Hematopoietic multipotent progenitor cell treated with erythropoietin and hydrocortisone succinate and interleukin-3 and kit ligand, for 4 days (in vitro differentiated cells): ENCODE data around the gene PDLIM1.
A peak's percentile ranks its signal among the peaks of the same experiment; 100 is the strongest.
"Not testable (repeated sequence)": the region's sequence is repeated elsewhere in the genome, so short reads cannot be mapped to it uniquely, and the experiment has no call there.

ENCODE experiments used
- DNase-seq: peaks from one replicate; pipeline ENCODE4 v3.0.0-alpha.2; 2015

Gene PDLIM1

DNA sequence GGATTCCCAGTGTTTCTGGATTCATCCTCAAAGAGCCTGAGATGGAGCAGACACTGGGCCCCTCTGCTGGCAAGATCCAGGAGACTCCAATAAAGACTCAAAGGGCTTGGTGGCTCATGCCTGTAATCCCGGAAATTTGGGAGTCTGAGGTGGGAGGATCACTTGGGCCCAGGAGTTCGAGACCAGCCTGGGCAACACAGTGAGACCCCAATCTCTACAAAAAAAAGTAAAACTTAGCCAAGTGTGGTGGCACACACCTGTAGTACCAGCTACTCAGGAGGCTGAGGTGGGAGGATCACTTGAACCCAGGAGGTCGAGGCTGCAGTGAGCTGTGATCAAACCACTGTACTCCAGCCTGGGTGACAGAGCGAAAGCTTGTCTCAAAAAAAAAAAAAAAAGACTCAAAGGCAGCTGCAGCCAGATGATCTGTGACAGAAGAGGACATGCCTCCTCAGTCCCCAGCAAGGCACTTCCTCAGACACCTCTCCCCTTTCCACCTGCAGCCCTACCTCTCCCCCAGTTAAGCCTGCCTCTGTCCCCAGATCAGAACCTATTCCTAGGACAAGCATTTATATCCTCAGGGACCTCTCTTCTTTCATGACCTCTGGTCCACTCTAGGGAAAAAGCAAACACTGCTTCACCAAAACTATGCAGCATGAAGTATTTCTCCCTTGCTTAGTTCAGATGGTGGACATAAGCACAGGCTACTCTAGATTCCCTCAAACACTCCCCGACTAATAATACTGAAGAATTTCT is 27.9 kb downstream of the PDLIM1 start:
- no peak for DNase-seq

DNA sequence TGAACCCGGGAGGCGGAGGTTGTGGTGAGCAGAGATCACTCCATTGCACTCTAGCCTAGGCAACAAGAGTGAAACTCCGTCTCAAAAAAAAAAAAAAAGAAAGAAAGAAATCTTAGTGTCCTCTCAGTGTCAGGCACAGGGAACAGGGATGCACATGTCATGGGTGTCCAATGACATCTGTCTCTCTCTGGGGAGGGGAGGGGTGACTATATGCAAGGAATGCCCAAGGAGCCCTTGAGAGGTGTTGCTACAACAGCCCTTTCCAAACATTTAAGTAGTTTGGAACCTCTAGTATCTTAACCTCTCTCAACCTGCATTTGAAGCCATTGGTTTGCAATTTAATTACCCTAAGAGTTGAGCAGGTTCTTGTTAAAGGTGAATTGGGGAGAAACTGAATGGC is 28.9 kb downstream of the PDLIM1 start:
- no peak for DNase-seq

DNA sequence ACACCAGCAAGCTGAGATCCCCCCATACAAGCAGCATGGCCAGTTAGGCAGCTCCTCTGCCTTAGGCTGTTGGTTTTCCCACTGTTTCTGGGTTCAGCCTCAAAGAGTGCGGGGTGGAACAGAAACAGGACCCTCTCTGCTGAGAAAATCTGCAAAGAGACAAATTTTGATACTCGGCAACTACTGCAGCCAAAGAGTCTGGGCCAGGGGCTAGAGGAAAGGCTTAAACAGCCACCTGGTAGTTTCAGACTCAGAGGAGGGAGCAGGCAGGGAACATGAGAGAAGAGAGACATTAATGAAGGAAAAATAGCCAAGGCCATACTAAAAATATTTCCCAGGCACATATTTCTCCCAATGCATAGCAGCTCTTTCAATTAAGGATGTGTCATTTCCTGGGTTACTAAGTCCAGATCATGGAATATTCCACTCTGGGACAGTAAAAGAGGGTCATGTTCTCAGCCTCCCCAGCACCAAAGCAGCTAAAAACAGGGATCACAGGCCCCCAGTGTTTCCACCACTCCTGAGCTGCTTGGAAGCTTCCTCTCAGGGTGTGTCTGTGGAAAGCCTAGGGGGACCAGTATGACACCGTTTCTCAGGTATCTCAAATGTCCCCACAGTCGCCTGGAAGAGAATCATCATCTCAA is 29.8 kb downstream of the PDLIM1 start:
- no peak for DNase-seq

GRCh38 chr10:95260397-95260881 is 30.4 kb downstream of the PDLIM1 start:
- DNase-seq: peak; percentile 30

DNA sequence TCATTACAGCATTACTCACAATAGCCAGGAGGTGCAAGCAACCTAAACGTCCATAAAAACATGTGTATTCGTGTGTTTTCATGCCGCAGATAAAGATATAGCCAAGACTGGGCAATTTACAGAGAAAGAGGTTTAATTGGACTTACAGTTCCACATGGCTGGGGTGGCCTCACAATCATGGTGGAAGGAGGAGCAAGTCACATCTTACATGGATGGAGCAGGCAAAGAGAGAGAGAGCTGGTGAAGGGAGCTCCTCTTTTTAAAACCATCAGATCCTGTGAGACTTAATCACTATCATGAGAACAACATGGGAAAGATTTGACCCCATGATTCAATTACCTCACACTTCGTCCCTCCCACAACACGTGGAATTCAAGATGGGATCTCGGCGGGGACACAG is 33.0 kb downstream of the PDLIM1 start:
- no peak for DNase-seq

DNA sequence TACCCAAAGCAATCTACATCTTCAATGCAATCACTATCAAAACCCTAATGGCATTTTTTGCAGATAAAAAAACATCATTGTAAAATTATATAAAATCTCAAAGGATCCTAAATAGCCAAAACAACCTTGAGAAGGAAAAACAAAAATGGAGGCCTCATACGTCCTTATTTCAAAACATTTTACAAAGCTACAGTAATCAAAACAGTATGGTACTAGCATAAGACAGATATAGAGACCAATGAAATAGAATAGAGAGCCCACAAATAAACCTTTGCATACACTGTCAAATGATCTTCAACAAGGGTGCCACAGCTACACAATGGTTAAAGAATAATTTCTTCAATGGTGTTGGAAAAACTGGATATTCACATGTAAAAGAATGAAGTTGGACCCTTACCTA is 34.5 kb downstream of the PDLIM1 start:
- DNase-seq: no peak

GRCh38 chr10:95254629-95255028 is 36.2 kb downstream of the PDLIM1 start:
- no peak for DNase-seq

DNA sequence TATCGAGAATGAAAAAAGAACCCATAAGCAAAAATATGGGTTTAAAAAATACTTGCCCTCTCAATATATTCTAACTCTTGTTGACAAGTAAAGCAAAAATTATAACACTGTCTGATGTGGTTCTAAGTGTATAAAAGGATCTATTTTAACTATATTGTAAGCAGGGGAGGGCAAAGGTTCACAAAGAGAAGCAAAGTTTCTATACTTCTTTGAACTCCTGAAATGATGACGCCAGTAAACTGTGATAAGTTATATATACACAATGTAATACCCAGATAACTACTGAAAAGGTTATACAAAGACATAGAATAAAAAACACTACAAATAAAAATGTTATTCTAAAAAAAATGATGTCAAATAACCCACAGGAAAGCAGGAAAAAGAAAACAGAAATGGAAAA is 37.1 kb downstream of the PDLIM1 start:
- no peak for DNase-seq

- peak; percentile 47 for DNase-seq
Observed at GRCh38 chr10:95253007-95253406, 37.8 kb downstream of the PDLIM1 start.

GRCh38 chr10:95250856-95251255 is 39.9 kb downstream of the PDLIM1 start:
- DNase-seq: no peak

GRCh38 chr10:95249467-95249866 is 41.3 kb downstream of the PDLIM1 start:
- DNase-seq: no peak

- no peak for DNase-seq
Observed at GRCh38 chr10:95248989-95249388, 41.8 kb downstream of the PDLIM1 start.

GRCh38 chr10:95247881-95248583 is 42.8 kb downstream of the PDLIM1 start:
- DNase-seq: no peak

DNA sequence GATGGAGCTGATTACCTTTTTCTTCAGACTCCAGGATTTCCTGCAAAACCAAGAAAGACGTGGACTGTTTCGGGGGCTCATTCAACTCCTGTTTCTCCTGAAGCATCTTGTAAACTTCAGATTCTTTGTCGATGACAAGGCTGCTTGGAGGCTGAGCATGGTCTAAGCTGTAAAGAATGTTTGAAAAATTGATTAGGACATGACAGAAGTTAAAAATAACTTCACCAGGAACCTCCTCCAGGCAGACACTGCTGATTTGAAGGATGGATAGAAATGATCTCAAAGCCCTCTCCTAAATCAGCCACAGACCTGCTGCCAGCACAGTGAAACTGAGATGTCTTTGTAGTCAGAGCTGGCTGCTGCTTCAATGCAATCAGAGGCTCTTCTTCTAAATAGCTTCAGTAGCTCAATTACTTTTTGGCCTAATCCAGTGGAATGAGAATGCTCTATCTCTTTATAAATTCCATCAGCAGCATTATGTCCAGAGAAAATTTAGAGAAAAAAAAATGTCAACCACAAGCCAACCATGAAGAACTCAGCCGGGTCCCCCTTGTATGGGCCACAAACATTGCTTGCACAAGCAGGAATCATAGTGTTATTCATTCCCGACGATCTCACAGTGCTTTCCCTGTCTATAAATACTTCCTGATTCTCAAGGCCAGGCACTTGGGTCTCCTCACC is 43.5 kb downstream of the PDLIM1 start:
- no peak for DNase-seq

- peak; percentile 91 for DNase-seq
Observed at GRCh38 chr10:95246582-95247051, 44.2 kb downstream of the PDLIM1 start.

DNA sequence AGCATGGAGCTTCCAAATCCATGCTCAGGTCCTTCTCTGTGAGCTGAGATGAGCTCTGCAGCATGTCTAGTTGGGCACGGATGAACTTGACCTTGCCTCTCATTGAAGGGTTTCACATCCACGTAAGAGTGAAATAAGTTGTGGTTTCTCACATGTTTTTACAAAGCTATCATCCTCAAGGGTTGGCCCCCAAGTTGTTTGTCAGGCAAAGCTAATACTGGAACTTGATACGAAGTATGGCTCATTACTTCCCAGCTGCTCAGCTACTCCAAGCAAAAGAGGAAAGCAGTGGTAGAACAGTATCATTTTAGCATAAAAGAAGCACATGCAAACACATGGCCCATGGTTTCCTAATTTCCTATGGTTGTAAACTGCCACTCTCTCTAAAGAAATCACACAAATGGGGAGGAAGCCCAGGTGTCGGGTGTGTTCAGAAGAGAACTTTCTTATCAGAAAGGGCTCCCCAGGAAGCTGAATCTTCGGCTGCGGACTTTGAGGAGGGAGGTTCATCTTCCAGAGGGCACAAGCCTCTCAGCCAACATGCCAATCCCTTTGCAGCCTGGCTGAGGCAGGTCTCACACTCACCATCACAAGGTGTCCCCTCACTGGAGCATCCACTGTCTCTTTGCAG is 45.3 kb downstream of the PDLIM1 start:
- no peak for DNase-seq

DNA sequence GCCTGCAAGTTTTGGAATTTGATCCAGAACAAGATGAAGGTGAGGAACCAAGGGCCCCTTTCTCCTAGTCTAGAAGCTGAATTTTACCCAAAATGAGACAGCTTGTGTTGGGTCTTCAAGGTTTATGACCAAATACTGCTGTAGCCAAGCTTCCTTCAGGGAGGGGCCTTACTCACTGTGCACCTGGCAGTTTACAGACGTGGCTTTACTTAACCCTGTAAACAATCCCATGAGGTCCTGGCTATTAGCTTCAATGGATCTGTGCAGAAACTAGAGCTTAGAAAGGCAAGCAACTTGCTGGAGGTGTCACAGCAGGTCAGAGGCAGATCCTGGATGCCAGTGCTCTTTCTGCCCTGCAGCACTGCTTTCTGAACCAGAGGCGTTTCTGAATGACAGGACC is 46.7 kb downstream of the PDLIM1 start:
- DNase-seq: no peak

- no peak for DNase-seq
Observed at GRCh38 chr10:95243318-95243617, 47.5 kb downstream of the PDLIM1 start.

DNA sequence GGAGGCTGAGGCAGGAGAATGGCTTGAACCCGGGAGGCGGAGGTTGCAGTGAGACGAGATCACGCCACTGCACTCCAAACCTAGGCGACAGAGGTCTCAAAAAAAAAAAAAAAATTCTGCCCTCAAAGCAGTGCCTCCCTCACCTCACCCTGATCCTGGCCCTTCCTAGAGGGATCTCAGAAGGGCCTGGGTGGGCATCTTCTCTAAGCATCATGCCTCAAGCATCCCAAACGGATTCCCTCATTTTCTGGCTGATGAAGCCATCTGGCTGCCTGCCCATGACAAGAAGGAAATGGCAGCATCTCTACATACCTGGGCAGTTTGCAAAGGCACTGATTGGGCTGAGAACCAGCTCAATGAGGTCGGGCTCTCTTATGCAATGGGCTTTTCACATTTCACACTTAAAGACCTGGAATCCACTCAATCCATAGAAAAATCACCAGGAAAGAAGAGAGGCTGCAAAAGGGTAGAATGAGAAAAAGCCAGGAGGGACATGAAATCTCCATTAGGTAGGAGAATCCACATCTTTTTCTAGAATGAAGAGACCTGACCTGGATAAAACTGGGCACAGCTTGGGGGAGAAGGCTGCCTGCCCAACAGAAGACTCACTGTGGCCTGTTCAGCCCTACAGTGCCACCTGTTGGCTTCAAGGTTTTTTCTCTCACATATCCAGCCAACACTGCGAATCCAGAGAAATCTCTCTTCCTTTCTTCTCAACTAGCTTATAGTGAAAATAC is 48.1 kb downstream of the PDLIM1 start:
- peak; percentile 77 for DNase-seq

- peak; percentile 36 for DNase-seq
Observed at GRCh38 chr10:95241533-95241932, 49.3 kb downstream of the PDLIM1 start.

GRCh38 chr10:95240811-95241210 is 50.0 kb downstream of the PDLIM1 start:
- no peak for DNase-seq

DNA sequence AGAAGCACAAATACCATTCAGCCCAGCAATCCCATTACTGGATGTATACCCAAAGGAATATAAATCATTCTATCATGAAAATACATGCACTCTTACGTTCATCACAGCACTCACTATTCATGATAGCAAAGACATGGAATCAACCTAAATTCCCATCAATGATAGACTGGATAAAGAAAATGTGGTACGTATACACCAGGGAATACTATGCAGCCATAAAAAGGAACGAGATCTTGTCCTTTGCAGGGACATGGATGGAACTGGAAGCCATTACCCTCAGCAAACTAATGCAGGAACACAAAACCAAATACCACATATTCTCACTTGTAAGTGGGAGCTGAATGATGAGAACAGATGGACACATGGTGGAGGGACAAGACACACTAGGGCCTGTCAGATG is 50.7 kb downstream of the PDLIM1 start:
- DNase-seq: not testable (repeated sequence)
